ENCODE data around the gene SYNDIG1. TPM values are rescaled to one million over a fixed set of nuclear protein-coding genes. Genes with fewer than 3 reads are reported as not detected.

The SYNDIG1 gene
- total and polyA plus RNA-seq, 5 donors from 2014 or later = not detected

DNA sequence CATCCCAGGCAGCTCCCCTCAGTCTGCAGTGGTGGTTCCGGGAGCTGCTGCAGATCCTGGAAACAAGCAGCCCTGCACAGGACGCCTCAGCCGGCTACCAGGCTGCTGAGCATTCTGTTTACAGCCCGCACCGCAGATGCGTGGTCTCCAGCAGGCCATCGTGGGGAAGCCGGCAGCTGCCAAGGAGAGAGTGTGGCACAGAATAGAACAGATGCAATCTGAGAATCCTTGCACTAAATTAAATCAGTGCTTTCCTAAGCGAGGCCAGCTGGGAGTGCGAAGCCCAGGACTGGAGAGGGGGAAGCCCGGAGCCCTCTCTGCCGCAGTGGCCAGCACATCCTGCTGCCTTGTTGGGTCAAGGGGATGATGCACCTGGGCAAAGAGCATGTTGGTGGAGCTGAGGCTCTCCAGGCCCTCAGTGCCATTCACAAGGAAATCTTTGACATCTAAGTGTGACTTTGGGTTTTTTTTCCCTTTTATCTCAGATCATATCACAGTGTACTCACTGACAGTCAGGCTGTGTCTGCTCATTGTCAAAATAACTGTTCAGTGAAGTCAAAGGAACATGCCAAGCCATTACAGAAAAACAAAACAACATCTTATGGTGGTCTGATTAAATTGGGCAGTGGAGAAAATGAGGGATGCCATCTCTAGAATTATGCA is 118.1 kb downstream of the SYNDIG1 start:
- H3K9me3 Mint-ChIP-seq = peaks cover 0 to 2% (median 0%) of the 10 kb centered on the region in 7 donors
- H3K27ac ChIP-seq (ENCODE audit: insufficient read depth, low read length, poor library complexity, severe bottlenecking) = no peak overlapping the region
- H3K4me3 ChIP-seq (ENCODE audit: low read depth, low read length) = no peak overlapping the region
- no peak overlapping the region for H3K27ac Mint-ChIP-seq
- H3K36me3 Mint-ChIP-seq = no peaks in the 10 kb centered on the region
- no peaks in the 10 kb centered on the region for H3K4me1 Mint-ChIP-seq
- DNase-seq (no peak), ATAC-seq (ENCODE audit: low read depth in 2 of 2) (no peak)
- H3K4me3 Mint-ChIP-seq = no peak overlapping the region
- no peaks in the 10 kb centered on the region for H3K27me3 Mint-ChIP-seq
- H3K27me3 ChIP-seq (ENCODE audit: control insufficient read depth, insufficient read depth, low read length) = no peaks in the 10 kb centered on the region
- no peaks in the 10 kb centered on the region for H3K9me3 ChIP-seq (ENCODE audit: control insufficient read depth in 2 of 2, low read length in 2 of 2)
- no peaks in the 10 kb centered on the region for H3K36me3 ChIP-seq (ENCODE audit: control insufficient read depth, insufficient read depth, low read length)
- no peaks in the 10 kb centered on the region for H3K4me1 ChIP-seq (ENCODE audit: control insufficient read depth, insufficient read depth, low read length, poor library complexity, severe bottlenecking)

DNA sequence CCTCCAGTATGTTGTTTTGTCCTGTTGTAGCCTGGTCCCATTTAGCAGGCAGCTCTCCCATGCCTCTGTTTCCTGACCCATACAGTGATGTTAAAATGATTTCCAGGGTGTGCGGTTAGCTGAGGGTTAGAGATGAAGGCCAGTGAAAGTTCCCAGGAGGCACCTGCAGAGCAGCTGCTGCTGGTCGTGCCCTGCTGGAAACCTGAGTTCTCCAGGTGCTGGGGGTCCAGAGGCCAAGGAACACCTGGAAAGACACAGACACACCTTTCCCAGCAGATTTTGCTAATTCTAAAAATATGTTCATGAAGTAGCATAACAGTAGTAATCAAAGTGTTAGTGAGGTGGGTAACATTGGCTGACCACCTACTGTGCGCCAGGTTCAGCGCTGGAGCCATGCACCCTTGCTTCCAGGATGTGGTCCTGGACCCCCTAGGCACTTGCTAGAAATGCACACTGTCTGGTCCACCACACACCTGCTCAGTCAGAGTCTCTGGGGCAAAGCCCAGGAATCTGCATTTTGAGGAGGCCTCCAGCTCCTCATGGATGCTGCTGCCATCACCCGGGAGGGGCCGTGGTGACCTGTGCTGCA is 118.7 kb downstream of the SYNDIG1 start:
- no peaks in the 10 kb centered on the region for H3K27me3 Mint-ChIP-seq
- no peaks in the 10 kb centered on the region for H3K36me3 Mint-ChIP-seq
- no peak overlapping the region for H3K4me3 ChIP-seq (ENCODE audit: low read depth, low read length)
- no peaks in the 10 kb centered on the region for H3K36me3 ChIP-seq (ENCODE audit: control insufficient read depth, insufficient read depth, low read length)
- H3K4me3 Mint-ChIP-seq = no peak overlapping the region
- no peak overlapping the region for H3K27ac Mint-ChIP-seq
- ATAC-seq (ENCODE audit: low read depth in 2 of 2) = no peak
- H3K9me3 ChIP-seq (ENCODE audit: control insufficient read depth in 2 of 2, low read length in 2 of 2) = no peaks in the 10 kb centered on the region
- H3K9me3 Mint-ChIP-seq = peaks cover 0 to 2% (median 0%) of the 10 kb centered on the region in 7 donors
- H3K4me1 Mint-ChIP-seq = no peaks in the 10 kb centered on the region
- no peaks in the 10 kb centered on the region for H3K27me3 ChIP-seq (ENCODE audit: control insufficient read depth, insufficient read depth, low read length)
- DNase-seq = no peak
- H3K27ac ChIP-seq (ENCODE audit: insufficient read depth, low read length, poor library complexity, severe bottlenecking) = no peak overlapping the region
- no peaks in the 10 kb centered on the region for H3K4me1 ChIP-seq (ENCODE audit: control insufficient read depth, insufficient read depth, low read length, poor library complexity, severe bottlenecking)

DNA sequence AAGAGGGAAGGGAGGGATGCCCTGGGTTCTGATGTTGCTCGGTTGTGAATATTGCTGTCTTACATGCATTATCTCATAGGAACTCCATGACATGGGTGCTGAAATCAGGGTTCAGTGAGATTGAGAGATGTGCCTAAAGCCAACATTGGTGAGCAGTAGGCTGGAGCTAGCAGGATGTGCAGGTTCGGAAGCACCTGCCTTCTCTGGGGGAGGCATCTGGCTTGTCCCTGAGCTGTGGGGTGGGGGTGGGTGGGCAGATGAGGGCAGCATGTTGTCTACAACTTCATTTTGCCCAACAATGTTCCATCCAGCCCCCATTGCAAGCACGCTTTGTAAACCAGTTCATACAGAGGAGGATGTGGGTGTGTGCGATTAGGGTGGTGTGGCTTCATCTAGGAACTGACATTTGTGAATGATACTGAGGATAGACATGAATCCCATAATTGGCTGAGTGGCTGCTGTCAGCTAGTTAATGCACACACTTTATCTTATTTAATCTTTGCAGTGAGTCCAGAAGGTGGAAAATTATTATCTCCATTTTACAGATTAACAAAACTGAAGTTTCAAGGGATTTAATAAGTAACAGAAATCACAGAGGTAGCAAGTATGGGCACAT is 119.4 kb downstream of the SYNDIG1 start:
- ATAC-seq (ENCODE audit: low read depth in 2 of 2) = no peak
- Mint-ChIP-seq H3K27ac (no peak overlapping the region), H3K9me3 (peaks cover 0 to 2% (median 0%) of the 10 kb centered on the region in 7 donors), H3K36me3 (no peaks in the 10 kb centered on the region), H3K4me3 (no peak overlapping the region), H3K27me3 (no peaks in the 10 kb centered on the region), H3K4me1 (no peaks in the 10 kb centered on the region)
- Histone ChIP-seq H3K27me3 (ENCODE audit: control insufficient read depth, insufficient read depth, low read length) (no peaks in the 10 kb centered on the region), H3K36me3 (ENCODE audit: control insufficient read depth, insufficient read depth, low read length) (no peaks in the 10 kb centered on the region), H3K4me3 (ENCODE audit: low read depth, low read length) (no peak overlapping the region), H3K27ac (ENCODE audit: insufficient read depth, low read length, poor library complexity, severe bottlenecking) (no peak overlapping the region), H3K9me3 (ENCODE audit: control insufficient read depth in 2 of 2, low read length in 2 of 2) (no peaks in the 10 kb centered on the region), H3K4me1 (ENCODE audit: control insufficient read depth, insufficient read depth, low read length, poor library complexity, severe bottlenecking) (no peaks in the 10 kb centered on the region)
- DNase-seq = no peak

DNA sequence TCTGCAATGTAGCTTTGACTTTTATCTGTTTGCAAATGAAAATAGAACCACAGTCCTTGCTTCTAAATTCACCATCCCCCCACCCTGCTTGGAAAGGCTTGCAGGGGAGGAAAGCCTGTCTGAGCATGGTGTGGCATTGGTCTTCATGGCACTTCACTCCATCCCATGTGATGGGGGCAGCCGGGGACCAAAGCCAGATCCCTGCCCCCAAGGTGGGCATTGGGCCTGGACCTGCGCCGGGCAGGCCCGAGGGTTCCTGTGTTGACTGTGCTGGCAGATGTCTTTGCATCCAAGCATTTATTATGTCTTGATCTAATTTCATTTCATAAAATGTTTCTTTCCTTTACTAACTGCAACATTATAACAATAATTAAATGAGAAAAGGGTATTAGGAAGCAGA is 120.0 kb downstream of the SYNDIG1 start:
- Mint-ChIP-seq H3K36me3 (no peaks in the 10 kb centered on the region), H3K27ac (no peak overlapping the region), H3K27me3 (no peaks in the 10 kb centered on the region), H3K4me1 (no peaks in the 10 kb centered on the region), H3K4me3 (no peak overlapping the region), H3K9me3 (peaks cover 0 to 2% (median 0%) of the 10 kb centered on the region in 7 donors)
- no peaks in the 10 kb centered on the region for H3K36me3 ChIP-seq (ENCODE audit: control insufficient read depth, insufficient read depth, low read length)
- no peak overlapping the region for H3K4me3 ChIP-seq (ENCODE audit: low read depth, low read length)
- H3K27ac ChIP-seq (ENCODE audit: insufficient read depth, low read length, poor library complexity, severe bottlenecking) = no peak overlapping the region
- no peak for ATAC-seq (ENCODE audit: low read depth in 2 of 2)
- H3K4me1 ChIP-seq (ENCODE audit: control insufficient read depth, insufficient read depth, low read length, poor library complexity, severe bottlenecking) = no peaks in the 10 kb centered on the region
- H3K9me3 ChIP-seq (ENCODE audit: control insufficient read depth in 2 of 2, low read length in 2 of 2) = no peaks in the 10 kb centered on the region
- DNase-seq = no peak
- no peaks in the 10 kb centered on the region for H3K27me3 ChIP-seq (ENCODE audit: control insufficient read depth, insufficient read depth, low read length)

DNA sequence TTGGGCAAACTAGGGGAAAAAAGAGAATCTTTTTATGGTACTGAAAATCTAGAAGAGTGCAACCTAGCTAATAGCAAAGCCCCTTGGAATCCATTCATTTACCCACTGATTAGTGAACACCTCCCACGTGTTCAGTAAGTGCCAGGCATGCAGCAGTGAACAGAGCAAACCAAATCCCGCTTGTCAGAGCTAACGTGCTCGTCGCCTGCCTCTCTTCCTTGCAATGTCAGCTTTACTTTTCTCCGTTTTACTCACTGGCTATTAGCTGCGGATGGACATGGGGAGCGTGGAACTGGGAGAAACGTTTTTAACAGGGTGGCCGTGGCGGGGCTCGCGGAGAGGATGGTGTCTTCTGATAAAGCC is 120.4 kb downstream of the SYNDIG1 start:
- Mint-ChIP-seq H3K27ac (no peak overlapping the region), H3K4me1 (no peaks in the 10 kb centered on the region), H3K27me3 (no peaks in the 10 kb centered on the region), H3K36me3 (no peaks in the 10 kb centered on the region), H3K4me3 (no peak overlapping the region), H3K9me3 (peaks cover 0 to 2% (median 0%) of the 10 kb centered on the region in 7 donors)
- Histone ChIP-seq H3K27ac (ENCODE audit: insufficient read depth, low read length, poor library complexity, severe bottlenecking) (no peak overlapping the region), H3K27me3 (ENCODE audit: control insufficient read depth, insufficient read depth, low read length) (no peaks in the 10 kb centered on the region), H3K36me3 (ENCODE audit: control insufficient read depth, insufficient read depth, low read length) (no peaks in the 10 kb centered on the region), H3K9me3 (ENCODE audit: control insufficient read depth in 2 of 2, low read length in 2 of 2) (no peaks in the 10 kb centered on the region), H3K4me1 (ENCODE audit: control insufficient read depth, insufficient read depth, low read length, poor library complexity, severe bottlenecking) (no peaks in the 10 kb centered on the region), H3K4me3 (ENCODE audit: low read depth, low read length) (no peak overlapping the region)
- ATAC-seq (ENCODE audit: low read depth in 2 of 2) (no peak), DNase-seq (no peak)

DNA sequence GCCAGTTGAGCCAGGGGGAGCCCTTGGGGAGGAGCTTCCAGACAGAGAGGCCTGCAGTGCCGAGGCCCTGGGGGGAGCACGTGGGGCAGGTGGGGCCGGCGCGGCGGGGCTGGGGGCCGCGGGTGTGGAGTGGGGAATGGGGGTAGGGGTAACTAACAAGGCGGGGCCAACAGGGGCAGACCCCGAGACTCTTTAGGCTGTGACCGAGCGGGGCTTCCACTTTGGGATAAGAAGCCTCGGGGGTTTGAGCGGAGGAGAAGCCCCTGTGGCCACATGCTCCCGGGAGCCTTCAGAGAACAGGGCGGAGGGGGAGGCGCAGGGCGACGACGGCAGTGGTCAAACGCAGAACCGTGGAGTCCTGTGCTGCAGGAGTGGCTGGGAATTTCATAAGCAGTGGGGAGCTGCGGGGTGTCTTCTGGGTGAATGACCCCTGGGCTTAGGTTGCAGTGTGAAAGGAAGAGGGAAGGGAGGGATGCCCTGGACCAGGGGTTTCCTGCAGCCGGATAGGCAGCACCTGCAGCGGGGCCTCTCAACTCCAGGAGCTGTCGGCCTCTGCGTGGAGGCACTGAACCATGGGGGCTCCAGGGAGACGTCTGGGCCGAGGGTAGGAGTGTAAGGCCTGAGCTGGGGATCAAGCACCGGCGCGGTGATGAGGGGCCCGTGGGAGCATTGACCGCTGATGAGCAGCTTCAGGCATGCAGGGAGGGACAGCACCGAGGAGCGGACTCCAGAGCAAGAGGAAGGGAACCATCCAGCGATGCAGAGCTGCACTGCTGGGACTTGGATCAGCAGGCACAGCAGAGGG is 121.0 kb downstream of the SYNDIG1 start:
- no peaks in the 10 kb centered on the region for H3K36me3 Mint-ChIP-seq
- H3K9me3 Mint-ChIP-seq = peaks cover 0 to 2% (median 0%) of the 10 kb centered on the region in 7 donors
- no peaks in the 10 kb centered on the region for H3K4me1 Mint-ChIP-seq
- no peaks in the 10 kb centered on the region for H3K27me3 Mint-ChIP-seq
- no peaks in the 10 kb centered on the region for H3K4me1 ChIP-seq (ENCODE audit: control insufficient read depth, insufficient read depth, low read length, poor library complexity, severe bottlenecking)
- H3K4me3 Mint-ChIP-seq = no peak overlapping the region
- no peaks in the 10 kb centered on the region for H3K36me3 ChIP-seq (ENCODE audit: control insufficient read depth, insufficient read depth, low read length)
- no peak overlapping the region for H3K4me3 ChIP-seq (ENCODE audit: low read depth, low read length)
- ATAC-seq (ENCODE audit: low read depth in 2 of 2) (no peak), DNase-seq (no peak)
- no peak overlapping the region for H3K27ac ChIP-seq (ENCODE audit: insufficient read depth, low read length, poor library complexity, severe bottlenecking)
- H3K27me3 ChIP-seq (ENCODE audit: control insufficient read depth, insufficient read depth, low read length) = no peaks in the 10 kb centered on the region
- no peaks in the 10 kb centered on the region for H3K9me3 ChIP-seq (ENCODE audit: control insufficient read depth in 2 of 2, low read length in 2 of 2)
- peak overlapping the region in 1 of 3 donors; percentile 75 for H3K27ac Mint-ChIP-seq

DNA sequence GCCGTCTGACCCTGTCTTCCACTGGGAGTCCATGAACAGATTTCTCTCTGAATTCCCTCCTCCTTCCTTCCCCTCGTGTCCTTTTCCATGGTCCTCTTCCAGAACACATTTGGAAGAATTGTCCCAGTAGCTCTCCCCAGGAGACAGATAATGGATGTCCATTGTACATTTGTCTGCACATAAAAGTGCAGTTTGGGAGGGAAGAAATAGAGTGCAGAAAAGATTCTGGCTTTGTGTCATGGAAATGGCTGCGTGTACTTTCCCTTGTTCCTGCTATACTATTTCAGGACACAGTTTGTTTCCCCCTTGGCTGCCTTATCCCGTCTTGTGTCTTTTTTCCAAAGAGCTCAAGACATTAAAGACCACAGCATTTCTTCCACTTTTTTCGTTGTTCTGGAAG is 127.6 kb downstream of the SYNDIG1 start:
- no peak overlapping the region for H3K4me3 Mint-ChIP-seq
- no peaks in the 10 kb centered on the region for H3K4me1 ChIP-seq (ENCODE audit: control insufficient read depth, insufficient read depth, low read length, poor library complexity, severe bottlenecking)
- DNase-seq = no peak
- no peaks in the 10 kb centered on the region for H3K27me3 ChIP-seq (ENCODE audit: control insufficient read depth, insufficient read depth, low read length)
- no peak overlapping the region for H3K27ac Mint-ChIP-seq
- H3K4me1 Mint-ChIP-seq = no peaks in the 10 kb centered on the region
- H3K4me3 ChIP-seq (ENCODE audit: low read depth, low read length) = no peak overlapping the region
- H3K36me3 Mint-ChIP-seq = no peaks in the 10 kb centered on the region
- peaks cover 0 to 21% (median 5%) of the 10 kb centered on the region in 7 donors for H3K9me3 Mint-ChIP-seq
- no peak overlapping the region for H3K27ac ChIP-seq (ENCODE audit: insufficient read depth, low read length, poor library complexity, severe bottlenecking)
- ATAC-seq (ENCODE audit: low read depth in 2 of 2) = no peak
- peaks cover 0 to 6% of the 10 kb centered on the region in 2 experiments for H3K9me3 ChIP-seq (ENCODE audit: control insufficient read depth in 2 of 2, low read length in 2 of 2)
- H3K27me3 Mint-ChIP-seq = no peaks in the 10 kb centered on the region
- no peaks in the 10 kb centered on the region for H3K36me3 ChIP-seq (ENCODE audit: control insufficient read depth, insufficient read depth, low read length)

Data from CD4-positive, CD25-positive, alpha-beta regulatory T cell (primary cell).